Liver (tissue), 9 donors: ENCODE measurements around the gene TEX14. TPM values are rescaled to one million over a fixed set of nuclear protein-coding genes. Genes with fewer than 3 reads are reported as not detected.

Experiments
- DNase-seq: peaks from one replicate; pipeline ENCODE4 v3.0.0-alpha.2; 2017; ENCODE audit warnings: low spot score
- H3K27ac ChIP-seq, 2 donors: one replicate each; pipeline ENCODE4 v1.7.0; 2013; ENCODE audit warnings: inconsistent platforms in 2 of 2, low read length in 2 of 2, control low read depth in 1 of 2, low read depth in 1 of 2, mild to moderate bottlenecking in 1 of 2
- H3K27me3 ChIP-seq, 4 donors: one replicate each; pipeline versions ENCODE4 v1.6.1 to v1.7.0; 2013; ENCODE audit warnings: low read length in 3 of 4, inconsistent platforms in 1 of 4, mild to moderate bottlenecking in 1 of 4, moderate library complexity in 1 of 4; ENCODE audit not compliant: control insufficient read depth in 4 of 4, insufficient read depth in 4 of 4
- H3K36me3 ChIP-seq, 4 donors: one replicate each; pipeline versions ENCODE4 v1.6.1 to v1.7.0; 2013; ENCODE audit warnings: low read length in 3 of 4, mild to moderate bottlenecking in 3 of 4, low read depth in 1 of 4, moderate library complexity in 1 of 4; ENCODE audit not compliant: control insufficient read depth in 4 of 4, insufficient read depth in 3 of 4
- H3K4me1 ChIP-seq, 4 donors: one replicate each; pipeline versions ENCODE4 v1.6.1 to v1.7.0; 2013; ENCODE audit warnings: low read length in 3 of 4, mild to moderate bottlenecking in 3 of 4, moderate library complexity in 1 of 4; ENCODE audit not compliant: control insufficient read depth in 4 of 4, insufficient read depth in 4 of 4
- H3K4me3 ChIP-seq, 3 donors: one replicate each; pipeline versions ENCODE4 v1.6.1 to v1.7.0; 2013; ENCODE audit warnings: low read length in 3 of 3, control low read depth in 1 of 3, low read depth in 1 of 3, mild to moderate bottlenecking in 1 of 3
- H3K9ac ChIP-seq, 2 donors: one replicate each; pipeline ENCODE4 v1.7.0; 2013; ENCODE audit warnings: low read length in 2 of 2, mild to moderate bottlenecking in 2 of 2, moderate library complexity in 2 of 2, control low read depth in 1 of 2, low read depth in 1 of 2
- H3K9me3 ChIP-seq, 4 donors: one replicate each; pipeline versions ENCODE4 v1.6.1 to v1.7.0; 2013; ENCODE audit warnings: low read length in 3 of 4; ENCODE audit not compliant: control insufficient read depth in 4 of 4
- ATF3 ChIP-seq: IDR thresholded peaks from 2 replicates; pipeline ENCODE4 v1.6.1; 2016; ENCODE audit warnings: antibody characterized with exemption
- CTCF ChIP-seq: fragments of 150-350 bp; IDR thresholded peaks from 2 replicates; pipeline ENCODE4 v1.5.1; 2017; ENCODE audit warnings: improper control_type of control experiment, low read depth, low read length; ENCODE audit not compliant: missing input control
- EGR1 ChIP-seq, 2 donors: IDR thresholded peaks; 2 replicates each; pipeline ENCODE4 v1.6.1; 2016 to 2018; ENCODE audit warnings: antibody characterized with exemption in 2 of 2, low read depth in 2 of 2
- FOXA2 ChIP-seq: IDR thresholded peaks from 2 replicates; pipeline ENCODE4 v1.6.1; 2016; ENCODE audit warnings: antibody characterized with exemption
- GABPA ChIP-seq, 2 donors: IDR thresholded peaks in 1 of 2; conservative IDR thresholded peaks in 1 of 2; 2 replicates each; pipeline ENCODE4 v1.6.1; 2016; ENCODE audit warnings: antibody characterized with exemption in 2 of 2, mild to moderate bottlenecking in 1 of 2, moderate library complexity in 1 of 2
- HNF4A ChIP-seq, 2 donors: conservative IDR thresholded peaks; 2 replicates each; pipeline ENCODE4 v1.6.1; 2016; ENCODE audit warnings: antibody characterized with exemption in 2 of 2, mild to moderate bottlenecking in 2 of 2
- HNF4G ChIP-seq: IDR thresholded peaks from 2 replicates; pipeline ENCODE4 v1.6.1; 2016; ENCODE audit warnings: antibody characterized with exemption
- JUND ChIP-seq, 2 donors: IDR thresholded peaks; 2 replicates each; pipeline ENCODE4 v1.6.1; 2016; ENCODE audit warnings: antibody characterized with exemption in 2 of 2
- NR2F2 ChIP-seq: IDR thresholded peaks from 2 replicates; pipeline ENCODE4 v1.6.1; 2016; ENCODE audit warnings: antibody characterized with exemption
- RAD21 ChIP-seq, 2 donors: IDR thresholded peaks; 2 replicates each; pipeline ENCODE4 v1.6.1; 2016; ENCODE audit warnings: antibody characterized with exemption in 2 of 2, mild to moderate bottlenecking in 2 of 2
- SP1 ChIP-seq: IDR thresholded peaks from 2 replicates; pipeline ENCODE4 v1.6.1; 2018; ENCODE audit warnings: antibody characterized with exemption, mild to moderate bottlenecking
- TAF1 ChIP-seq: conservative IDR thresholded peaks from 2 replicates; pipeline ENCODE4 v1.6.1; 2016; ENCODE audit warnings: antibody characterized with exemption, mild to moderate bottlenecking
- YY1 ChIP-seq: IDR thresholded peaks from 2 replicates; pipeline ENCODE4 v1.6.1; 2016; ENCODE audit warnings: antibody characterized with exemption, mild to moderate bottlenecking
- polyA plus RNA-seq, 2 donors: library from polyadenylated mRNA; stranded (reverse) in 1 of 2; unstranded in 1 of 2; fragments of 200-250 nt in 1 of 2; fragments of >200 nt in 1 of 2; fragmentation: Nextera tagmentation in 1 of 2; extraction: Ambion mirVana in 1 of 2; gene quantifications; one replicate each; pipeline versions ENCODE4 v1.2.1 to v1.2.3, GENCODE V29; 2013 to 2015
- total RNA-seq, 2 donors: library from RNA; depleted of rRNA; stranded (reverse); fragments of >200 nt; gene quantifications; one replicate each; pipeline ENCODE4 v1.2.3, GENCODE V29; 2014
- TF ChIP-seq, protein P1 (sequence below): IDR thresholded peaks from 2 replicates; pipeline ENCODE4 v1.6.1; 2016; ENCODE audit warnings: antibody characterized with exemption
- TF ChIP-seq, protein P2 (sequence below): IDR thresholded peaks from 2 replicates; pipeline ENCODE4 v1.6.1; 2016; ENCODE audit warnings: antibody characterized with exemption
- TF ChIP-seq, protein P3 (sequence below): IDR thresholded peaks from 2 replicates; pipeline ENCODE4 v1.6.1; 2016; ENCODE audit warnings: antibody characterized with exemption, mild to moderate bottlenecking
- donor health status: healthy.
- donor health status: healthy.
- donor health status: healthy.
- donor health status: healthy.
- donor health status: healthy.

Gene TEX14
- total and polyA plus RNA-seq, 4 donors: 0.01 to 0.17 (median 0.13) TPM

- Histone ChIP-seq H3K9me3 (no peaks in the 10 kb centered on the region), H3K27me3 (no peaks in the 10 kb centered on the region)
Measured at GRCh38 chr17:58601976-58602375, 89.9 kb downstream of the TEX14 start.

More at GRCh38 chr17:58601976-58602375, 89.9 kb downstream of the TEX14 start:
- no peak for DNase-seq
- Histone ChIP-seq H3K4me3 (no peak overlapping the region), H3K36me3 (no peaks in the 10 kb centered on the region), H3K27ac (no peak overlapping the region), H3K9ac (no peak overlapping the region), H3K4me1 (no peaks in the 10 kb centered on the region)
- TF ChIP-seq, protein P1, sequence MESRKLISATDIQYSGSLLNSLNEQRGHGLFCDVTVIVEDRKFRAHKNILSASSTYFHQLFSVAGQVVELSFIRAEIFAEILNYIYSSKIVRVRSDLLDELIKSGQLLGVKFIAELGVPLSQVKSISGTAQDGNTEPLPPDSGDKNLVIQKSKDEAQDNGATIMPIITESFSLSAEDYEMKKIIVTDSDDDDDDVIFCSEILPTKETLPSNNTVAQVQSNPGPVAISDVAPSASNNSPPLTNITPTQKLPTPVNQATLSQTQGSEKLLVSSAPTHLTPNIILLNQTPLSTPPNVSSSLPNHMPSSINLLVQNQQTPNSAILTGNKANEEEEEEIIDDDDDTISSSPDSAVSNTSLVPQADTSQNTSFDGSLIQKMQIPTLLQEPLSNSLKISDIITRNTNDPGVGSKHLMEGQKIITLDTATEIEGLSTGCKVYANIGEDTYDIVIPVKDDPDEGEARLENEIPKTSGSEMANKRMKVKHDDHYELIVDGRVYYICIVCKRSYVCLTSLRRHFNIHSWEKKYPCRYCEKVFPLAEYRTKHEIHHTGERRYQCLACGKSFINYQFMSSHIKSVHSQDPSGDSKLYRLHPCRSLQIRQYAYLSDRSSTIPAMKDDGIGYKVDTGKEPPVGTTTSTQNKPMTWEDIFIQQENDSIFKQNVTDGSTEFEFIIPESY: no peak
- TF ChIP-seq ATF3: no peak
- TF ChIP-seq, protein P2, sequence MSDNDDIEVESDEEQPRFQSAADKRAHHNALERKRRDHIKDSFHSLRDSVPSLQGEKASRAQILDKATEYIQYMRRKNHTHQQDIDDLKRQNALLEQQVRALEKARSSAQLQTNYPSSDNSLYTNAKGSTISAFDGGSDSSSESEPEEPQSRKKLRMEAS: no peak
- no peak for TF ChIP-seq RAD21 (IDR thresholded peaks at IDR 0.05)
- TF ChIP-seq HNF4G: no peak
- no peak for TF ChIP-seq GABPA (IDR thresholded peaks at IDR 0.05 in 1 of 2, conservative IDR thresholded peaks at IDR 0.05 in 1 of 2)
- no peak for TF ChIP-seq FOXA2
- TF ChIP-seq YY1: no peak
- no peak for TF ChIP-seq NR2F2
- no peak for TF ChIP-seq SP1
- no peak for TF ChIP-seq EGR1 (IDR thresholded peaks at IDR 0.05; ENCODE audit: low read depth in 2 of 2)
- no peak for TF ChIP-seq JUND (IDR thresholded peaks at IDR 0.05)
- TF ChIP-seq TAF1: no peak
- TF ChIP-seq HNF4A (conservative IDR thresholded peaks at IDR 0.05): no peak
- TF ChIP-seq CTCF: no peak
- TF ChIP-seq, protein P3, sequence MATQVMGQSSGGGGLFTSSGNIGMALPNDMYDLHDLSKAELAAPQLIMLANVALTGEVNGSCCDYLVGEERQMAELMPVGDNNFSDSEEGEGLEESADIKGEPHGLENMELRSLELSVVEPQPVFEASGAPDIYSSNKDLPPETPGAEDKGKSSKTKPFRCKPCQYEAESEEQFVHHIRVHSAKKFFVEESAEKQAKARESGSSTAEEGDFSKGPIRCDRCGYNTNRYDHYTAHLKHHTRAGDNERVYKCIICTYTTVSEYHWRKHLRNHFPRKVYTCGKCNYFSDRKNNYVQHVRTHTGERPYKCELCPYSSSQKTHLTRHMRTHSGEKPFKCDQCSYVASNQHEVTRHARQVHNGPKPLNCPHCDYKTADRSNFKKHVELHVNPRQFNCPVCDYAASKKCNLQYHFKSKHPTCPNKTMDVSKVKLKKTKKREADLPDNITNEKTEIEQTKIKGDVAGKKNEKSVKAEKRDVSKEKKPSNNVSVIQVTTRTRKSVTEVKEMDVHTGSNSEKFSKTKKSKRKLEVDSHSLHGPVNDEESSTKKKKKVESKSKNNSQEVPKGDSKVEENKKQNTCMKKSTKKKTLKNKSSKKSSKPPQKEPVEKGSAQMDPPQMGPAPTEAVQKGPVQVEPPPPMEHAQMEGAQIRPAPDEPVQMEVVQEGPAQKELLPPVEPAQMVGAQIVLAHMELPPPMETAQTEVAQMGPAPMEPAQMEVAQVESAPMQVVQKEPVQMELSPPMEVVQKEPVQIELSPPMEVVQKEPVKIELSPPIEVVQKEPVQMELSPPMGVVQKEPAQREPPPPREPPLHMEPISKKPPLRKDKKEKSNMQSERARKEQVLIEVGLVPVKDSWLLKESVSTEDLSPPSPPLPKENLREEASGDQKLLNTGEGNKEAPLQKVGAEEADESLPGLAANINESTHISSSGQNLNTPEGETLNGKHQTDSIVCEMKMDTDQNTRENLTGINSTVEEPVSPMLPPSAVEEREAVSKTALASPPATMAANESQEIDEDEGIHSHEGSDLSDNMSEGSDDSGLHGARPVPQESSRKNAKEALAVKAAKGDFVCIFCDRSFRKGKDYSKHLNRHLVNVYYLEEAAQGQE: no peak
